ENCODE measurements around the gene ZWILCH.
A peak's percentile ranks its signal among the peaks of the same experiment; 100 is the strongest.
"Not testable (repeated sequence)": the region's sequence is repeated elsewhere in the genome, so short reads cannot be mapped to it uniquely, and the experiment has no call there.

Gene ZWILCH

DNA sequence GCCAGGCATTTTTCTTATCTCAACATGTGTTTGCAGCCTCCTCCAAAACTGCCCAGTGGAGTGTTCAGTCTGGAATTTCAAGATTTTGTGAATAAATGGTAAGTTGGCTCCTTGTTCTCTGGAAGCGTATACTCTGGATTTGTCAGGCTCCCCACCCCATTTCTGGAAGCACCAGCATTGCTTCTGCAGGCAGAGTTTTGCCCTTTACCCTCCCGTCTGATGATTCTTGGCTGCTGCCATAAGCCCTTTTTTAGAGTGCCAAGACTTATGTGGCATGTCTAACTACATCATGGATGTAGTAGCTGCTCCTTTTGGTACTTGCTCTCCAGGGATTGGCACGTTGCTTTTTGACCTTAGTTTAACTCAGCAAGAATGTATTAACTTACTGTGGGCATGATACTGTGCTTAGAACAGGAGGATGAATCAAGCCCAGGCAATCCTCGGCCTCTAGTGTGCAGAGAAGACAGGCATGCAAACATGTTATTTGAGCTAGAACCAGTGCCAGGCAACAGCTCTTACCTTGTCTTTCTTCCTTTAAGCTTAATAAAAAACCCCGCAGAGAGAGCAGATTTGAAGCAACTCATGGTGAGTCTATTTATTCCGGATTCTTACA is 15.8 kb upstream of the ZWILCH start:
- no peak overlapping the region for H3K4me3 ChIP-seq (ENCODE audit: low read depth, low read length)
- no peak for DNase-seq (ENCODE audit: low read depth)
- TF ChIP-seq, protein P1, sequence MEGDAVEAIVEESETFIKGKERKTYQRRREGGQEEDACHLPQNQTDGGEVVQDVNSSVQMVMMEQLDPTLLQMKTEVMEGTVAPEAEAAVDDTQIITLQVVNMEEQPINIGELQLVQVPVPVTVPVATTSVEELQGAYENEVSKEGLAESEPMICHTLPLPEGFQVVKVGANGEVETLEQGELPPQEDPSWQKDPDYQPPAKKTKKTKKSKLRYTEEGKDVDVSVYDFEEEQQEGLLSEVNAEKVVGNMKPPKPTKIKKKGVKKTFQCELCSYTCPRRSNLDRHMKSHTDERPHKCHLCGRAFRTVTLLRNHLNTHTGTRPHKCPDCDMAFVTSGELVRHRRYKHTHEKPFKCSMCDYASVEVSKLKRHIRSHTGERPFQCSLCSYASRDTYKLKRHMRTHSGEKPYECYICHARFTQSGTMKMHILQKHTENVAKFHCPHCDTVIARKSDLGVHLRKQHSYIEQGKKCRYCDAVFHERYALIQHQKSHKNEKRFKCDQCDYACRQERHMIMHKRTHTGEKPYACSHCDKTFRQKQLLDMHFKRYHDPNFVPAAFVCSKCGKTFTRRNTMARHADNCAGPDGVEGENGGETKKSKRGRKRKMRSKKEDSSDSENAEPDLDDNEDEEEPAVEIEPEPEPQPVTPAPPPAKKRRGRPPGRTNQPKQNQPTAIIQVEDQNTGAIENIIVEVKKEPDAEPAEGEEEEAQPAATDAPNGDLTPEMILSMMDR (IDR thresholded peaks at IDR 0.05; ENCODE audit: low read depth, low read length, missing control alignments) = no peak

DNA sequence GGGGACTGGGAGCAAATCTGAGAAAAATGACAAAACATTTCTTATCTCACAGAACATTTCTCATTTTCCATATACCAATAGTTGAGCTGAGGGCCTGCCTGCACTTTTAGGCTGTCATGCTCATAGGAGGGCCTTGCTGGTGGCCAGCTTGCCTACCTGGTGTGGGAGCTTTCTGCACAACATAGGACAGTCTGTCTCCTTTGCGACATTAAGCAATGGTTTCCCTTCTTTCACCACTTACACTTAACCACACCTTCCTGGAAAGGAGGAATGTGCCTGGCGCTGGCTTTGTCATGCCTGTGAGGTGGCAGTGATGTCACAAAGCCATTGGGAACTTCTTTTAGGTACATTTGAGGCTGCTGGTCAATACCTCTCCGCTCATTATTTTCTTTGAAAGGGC is 13.3 kb upstream of the ZWILCH start:
- H3K4me3 ChIP-seq (ENCODE audit: low read depth, low read length) = no peak overlapping the region
- DNase-seq (ENCODE audit: low read depth) = no peak
- TF ChIP-seq, protein P1 (IDR thresholded peaks at IDR 0.05; ENCODE audit: low read depth, low read length, missing control alignments) = no peak

DNA sequence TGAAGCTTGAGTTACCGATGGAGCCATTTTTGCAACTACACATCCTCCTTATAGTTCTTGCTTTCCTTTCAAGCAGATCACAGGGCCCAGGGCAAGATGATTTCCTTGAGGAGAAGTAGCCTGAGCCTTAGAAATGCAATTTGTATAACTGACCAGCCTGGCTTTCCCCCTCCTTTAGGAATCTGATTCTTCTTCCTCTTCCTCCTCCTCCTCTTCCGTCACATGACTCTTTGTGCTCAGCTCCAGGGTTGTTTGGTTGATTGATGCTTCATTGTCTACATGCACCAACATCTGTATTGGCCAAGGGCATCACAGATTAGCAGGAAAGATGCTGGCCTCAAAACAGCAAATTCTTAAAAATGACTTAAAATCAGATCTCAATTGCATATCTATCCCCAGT is 10.9 kb upstream of the ZWILCH start:
- DNase-seq (ENCODE audit: low read depth) = no peak
- TF ChIP-seq, protein P1 (IDR thresholded peaks at IDR 0.05; ENCODE audit: low read depth, low read length, missing control alignments) = no peak
- no peak overlapping the region for H3K4me3 ChIP-seq (ENCODE audit: low read depth, low read length)

DNA sequence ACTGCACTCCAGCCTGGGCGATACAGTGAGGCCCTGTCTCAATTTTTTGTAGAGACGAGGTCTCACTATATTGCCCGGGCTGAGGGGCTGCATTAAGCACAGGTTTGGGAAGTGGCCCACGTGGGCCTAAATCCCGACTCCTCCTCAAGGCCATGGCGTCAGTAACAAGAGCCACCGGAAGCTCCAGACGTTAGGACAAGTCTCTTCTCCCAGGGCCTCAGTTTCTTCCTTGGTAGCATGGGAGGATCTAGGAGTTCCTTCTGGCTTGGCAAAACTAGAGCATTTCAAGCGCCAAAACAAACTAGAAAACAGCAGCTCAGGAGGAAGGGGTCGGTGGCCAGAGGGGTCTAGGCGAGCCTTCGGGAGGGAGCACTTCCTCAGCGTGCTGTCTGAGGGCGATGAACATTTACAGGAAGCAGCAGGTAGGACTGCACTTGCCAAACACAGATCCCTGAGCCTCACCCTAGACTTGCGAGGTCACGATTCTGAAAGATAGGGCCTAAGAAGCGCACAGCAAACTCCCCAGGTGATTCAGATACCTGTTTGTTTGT is 8.1 kb upstream of the ZWILCH start:
- DNase-seq (ENCODE audit: low read depth) = no peak
- peak overlapping the region; percentile 86 for H3K4me3 ChIP-seq (ENCODE audit: low read depth, low read length)
- TF ChIP-seq, protein P1 (IDR thresholded peaks at IDR 0.05; ENCODE audit: low read depth, low read length, missing control alignments) = no peak

DNA sequence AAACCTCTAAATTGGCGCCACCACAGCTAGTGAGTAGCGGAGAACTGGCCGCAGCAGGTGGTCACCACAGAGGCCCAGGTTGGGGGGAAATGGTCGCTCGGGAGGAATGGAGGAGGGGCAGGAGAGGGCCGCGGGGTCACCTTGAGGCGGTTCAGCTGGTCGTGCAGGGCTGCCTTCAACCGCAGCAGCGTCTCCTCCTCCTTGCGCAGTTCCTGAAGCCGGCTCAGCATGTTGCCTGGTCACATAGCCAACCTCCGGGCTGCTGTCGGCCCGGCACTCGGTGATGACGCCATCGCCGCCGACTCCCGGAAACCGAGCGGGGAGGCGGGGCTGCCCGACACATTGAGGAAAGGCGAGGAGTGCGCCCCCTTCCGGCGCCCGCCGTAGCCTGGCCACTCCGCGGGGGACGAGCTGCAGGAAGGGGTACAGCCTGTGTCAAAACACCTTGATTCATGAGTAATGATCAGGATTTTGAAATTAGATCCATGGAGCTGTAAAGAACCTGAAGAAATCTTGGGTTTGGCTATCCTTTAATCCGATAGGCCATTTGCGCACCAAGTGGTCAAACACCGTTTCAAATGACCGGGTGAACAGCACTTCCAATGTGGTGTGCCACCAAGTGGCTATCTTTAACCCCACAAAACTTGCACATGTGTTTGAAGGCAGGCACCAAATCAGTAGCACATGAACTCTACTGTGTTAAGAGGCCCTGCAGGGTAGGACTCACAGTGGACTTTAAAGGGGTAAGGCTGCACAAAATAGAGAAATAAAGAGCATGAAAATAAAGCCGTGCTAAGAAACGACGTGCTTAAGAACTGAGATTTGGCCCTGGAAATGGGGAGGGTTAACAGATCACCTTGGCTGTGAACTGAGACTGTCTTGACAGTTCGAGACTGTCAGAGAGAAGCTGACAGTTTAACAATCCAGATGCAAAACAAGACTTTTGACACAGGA is 7.3 kb upstream of the ZWILCH start, which contains the start of gene SNAPC5:
SNAPC5 (minus strand) TSS at position 261 of the 954 bp plus-strand sequence; CDS start at position 230, 31 bp downstream.
- H3K4me3 ChIP-seq (ENCODE audit: low read depth, low read length) = peak within 1 kb of the TSS; percentile 86
- TF ChIP-seq, protein P1 (IDR thresholded peaks at IDR 0.05; ENCODE audit: low read depth, low read length, missing control alignments) = peak; percentile 93
- peak; percentile 86 for DNase-seq (ENCODE audit: low read depth)

DNA sequence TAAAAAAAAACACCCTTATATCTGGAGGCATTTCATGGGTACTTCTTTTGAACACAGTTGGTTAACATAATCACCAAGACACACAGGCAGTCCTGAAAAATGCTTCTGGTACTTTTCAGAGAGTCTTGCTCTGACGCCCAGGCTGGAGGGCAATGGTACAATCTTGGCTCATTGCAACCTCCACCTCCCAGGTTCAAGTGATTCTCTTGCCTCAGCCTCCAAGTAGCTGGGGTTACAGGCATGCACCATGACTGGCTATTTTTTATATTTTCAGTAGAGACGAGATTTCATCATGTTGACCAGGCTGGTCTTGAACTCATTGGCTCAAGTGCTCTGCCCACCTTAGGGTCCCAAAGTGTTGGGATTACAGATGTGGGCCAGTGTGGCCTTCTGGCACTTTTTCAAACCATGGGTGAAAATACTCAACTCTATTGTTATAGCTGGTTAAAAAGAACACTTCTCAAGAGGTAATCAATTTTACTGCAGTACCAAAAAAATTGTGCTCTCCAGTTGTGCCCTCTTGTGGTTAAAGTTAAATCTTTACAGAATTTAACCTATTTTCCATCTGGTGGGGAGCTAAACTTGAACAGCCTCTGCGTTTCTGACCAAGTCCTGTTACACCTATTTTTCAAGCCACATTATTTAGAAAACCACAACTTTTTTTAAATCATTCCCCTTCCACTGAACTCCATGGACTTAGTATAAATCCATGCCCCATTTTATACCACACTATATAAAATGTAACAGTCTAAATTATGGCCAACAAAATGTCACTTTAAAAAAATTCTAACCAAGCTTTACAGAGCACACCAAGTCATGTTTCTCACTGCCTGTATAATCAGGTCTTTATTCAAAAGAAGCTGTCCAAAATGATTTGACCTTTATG is 6.4 kb upstream of the ZWILCH start:
- no peak for DNase-seq (ENCODE audit: low read depth)
- no peak overlapping the region for H3K4me3 ChIP-seq (ENCODE audit: low read depth, low read length)
- TF ChIP-seq, protein P1 (IDR thresholded peaks at IDR 0.05; ENCODE audit: low read depth, low read length, missing control alignments) = peak; percentile 30

DNA sequence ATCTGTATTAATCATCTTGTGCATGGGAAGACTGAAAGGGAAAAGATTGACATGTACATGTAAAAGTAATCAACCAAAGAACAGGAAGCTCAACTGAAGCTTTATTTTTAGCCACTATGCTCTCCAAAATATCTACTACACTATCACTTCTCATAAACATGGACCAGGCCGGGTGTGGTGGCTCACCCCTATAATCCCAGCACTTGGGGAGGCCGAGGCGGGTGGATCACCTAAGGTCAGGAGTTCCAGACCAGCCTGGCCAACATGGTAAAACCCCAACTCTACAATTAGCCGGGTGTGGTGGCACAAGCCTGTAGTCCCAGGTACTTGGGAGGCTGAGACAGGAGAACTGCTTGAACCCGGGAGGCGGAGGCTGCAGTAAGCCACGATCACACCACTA is 4.8 kb upstream of the ZWILCH start:
- not testable (repeated sequence) for H3K4me3 ChIP-seq (ENCODE audit: low read depth, low read length)

More for the DNA sequence above, 4.8 kb upstream of the ZWILCH start:
- DNase-seq (ENCODE audit: low read depth) = not testable (repeated sequence)

Data from GM12864 (cell line).